ENCODE results near the gene UNC5B. TPM values are rescaled to one million over a fixed set of nuclear protein-coding genes. Genes with fewer than 3 reads are reported as not detected.

The UNC5B gene
- total RNA-seq, 4 donors from 2014 or later = 3.3 to 7.0 (median 5.9) TPM

GRCh38 chr10:71290806-71291527 is 78.6 kb downstream of the UNC5B start:
- TF ChIP-seq POLR2A (IDR thresholded peaks at IDR 0.05) (no peak), EP300 (IDR thresholded peaks at IDR 0.05) (no peak), CTCF (IDR thresholded peaks at IDR 0.05) (no peak)
- Histone ChIP-seq H3K4me1 (peaks cover 0 to 16% (median 0%) of the 10 kb centered on the region in 4 donors), H3K27me3 (no peaks in the 10 kb centered on the region), H3K27ac (no peak overlapping the region), H3K9me3 (no peaks in the 10 kb centered on the region), H3K4me3 (no peak overlapping the region), H3K36me3 (peaks cover 0 to 8% (median 0%) of the 10 kb centered on the region in 3 donors)
- no peak for DNase-seq (ENCODE audit: low spot score in 2 of 2)
- 85 to 91% methylated on average over 25 to 26 of the region's 26 CpGs for WGBS, 2 donors

GRCh38 chr10:71291528-71291900 is 79.1 kb downstream of the UNC5B start:
- Histone ChIP-seq H3K4me1 (peaks cover 0 to 16% (median 0%) of the 10 kb centered on the region in 4 donors), H3K27ac (no peak overlapping the region), H3K36me3 (peaks cover 0 to 8% (median 0%) of the 10 kb centered on the region in 3 donors), H3K9me3 (no peaks in the 10 kb centered on the region), H3K27me3 (no peaks in the 10 kb centered on the region), H3K4me3 (no peak overlapping the region)
- no peak for DNase-seq (ENCODE audit: low spot score in 2 of 2)
- TF ChIP-seq EP300 (IDR thresholded peaks at IDR 0.05) = no peak
- TF ChIP-seq POLR2A (IDR thresholded peaks at IDR 0.05) = no peak
- no peak for TF ChIP-seq CTCF (IDR thresholded peaks at IDR 0.05)
- WGBS, 2 donors = 92 to 97% methylated on average over 7 to 13 of the region's 13 CpGs

GRCh38 chr10:71292624-71293445 is 80.5 kb downstream of the UNC5B start:
- Histone ChIP-seq H3K4me1 (peaks cover 0 to 16% (median 0%) of the 10 kb centered on the region in 4 donors), H3K4me3 (no peak overlapping the region), H3K36me3 (peaks cover 0 to 6% (median 0%) of the 10 kb centered on the region in 3 donors), H3K27ac (no peak overlapping the region), H3K27me3 (no peaks in the 10 kb centered on the region), H3K9me3 (no peaks in the 10 kb centered on the region)
- WGBS, 2 donors = 70 to 76% methylated on average over 10 of the region's 10 CpGs
- TF ChIP-seq EP300 (IDR thresholded peaks at IDR 0.05) = no peak
- no peak for TF ChIP-seq POLR2A (IDR thresholded peaks at IDR 0.05)
- TF ChIP-seq CTCF (IDR thresholded peaks at IDR 0.05) = no peak
- no peak for DNase-seq (ENCODE audit: low spot score in 2 of 2)

GRCh38 chr10:71293446-71294084 is 81.2 kb downstream of the UNC5B start:
- Histone ChIP-seq H3K4me3 (no peak overlapping the region), H3K36me3 (peaks cover 0 to 5% (median 0%) of the 10 kb centered on the region in 3 donors), H3K4me1 (peaks cover 0 to 16% (median 0%) of the 10 kb centered on the region in 4 donors), H3K27me3 (no peaks in the 10 kb centered on the region), H3K9me3 (no peaks in the 10 kb centered on the region), H3K27ac (no peak overlapping the region)
- DNase-seq (ENCODE audit: low spot score in 2 of 2) = no peak
- TF ChIP-seq EP300 (IDR thresholded peaks at IDR 0.05) (no peak), POLR2A (IDR thresholded peaks at IDR 0.05) (no peak), CTCF (IDR thresholded peaks at IDR 0.05) (no peak)
- 94 to 98% methylated on average over 8 to 18 of the region's 19 CpGs for WGBS, 2 donors

Measured in tibial nerve (tissue), 4 donors.